Caco-2 (cell line): ENCODE results near the gene AMOTL2. TPM values are rescaled to one million over a fixed set of nuclear protein-coding genes. Genes with fewer than 3 reads are reported as not detected.

Source experiments
- BruUV-seq: library from RNA; stranded (reverse); fragments of 400-500 nt; replicated peaks from 2 replicates; lab custom pipeline; 2021; lab: Mats Ljungman, UMichigan
- CTCF ChIA-PET: fragments of 300-600 bp; sonication (Branson Sonifier 250); formaldehyde crosslinking; loops from one replicate; lab custom pipeline; 2022; ENCODE audit warnings: antibody characterized with exemption; lab: Charles Lee
- POLR2A ChIA-PET: fragments of 300-600 bp; sonication (Branson Sonifier 250); formaldehyde crosslinking; loops from one replicate; lab custom pipeline; 2022; ENCODE audit warnings: antibody characterized with exemption; lab: Charles Lee
- DNase-seq, 2 experiments: peaks; one replicate each; pipeline versions ENCODE4 v3.0.0 to v3.0.0-alpha.2; 2020 to 2022
- H3K27me3 ChIP-seq: replicated peaks from 2 replicates; pipeline ENCODE4 v1.6.0; 2011; ENCODE audit warnings: low read length; ENCODE audit not compliant: control insufficient read depth, insufficient read depth
- H3K36me3 ChIP-seq: 2 replicates; pipeline ENCODE4 v1.5.1; 2011; ENCODE audit warnings: low read length; ENCODE audit not compliant: control insufficient read depth, insufficient read depth
- H3K4me1 ChIP-seq: fragments of 250-450 bp; sonication (Bioruptor Pico); 2 replicates; pipeline ENCODE4 v1.5.1; 2020; ENCODE audit warnings: mild to moderate bottlenecking
- H3K4me3 ChIP-seq: 2 replicates; pipeline ENCODE4 v1.5.1; 2011; ENCODE audit warnings: low read depth, mild to moderate bottlenecking, control low read depth, low read length
- H3K9me3 ChIP-seq: fragments of 250-450 bp; sonication (Bioruptor Pico); 2 replicates; pipeline ENCODE4 v1.5.1; 2020; ENCODE audit warnings: mild to moderate bottlenecking, moderate library complexity
- H3K27ac Mint-ChIP-seq: one replicate; pipeline ENCODE4 v1.8.0; 2022; ENCODE audit warnings: mixed read lengths; ENCODE audit not compliant: unreplicated experiment
- H3K27me3 Mint-ChIP-seq: one replicate; pipeline ENCODE4 v1.8.0; 2022; ENCODE audit warnings: mixed read lengths; ENCODE audit not compliant: insufficient read depth, unreplicated experiment
- H3K36me3 Mint-ChIP-seq: one replicate; pipeline ENCODE4 v1.8.0; 2022; ENCODE audit warnings: mild to moderate bottlenecking, mixed read lengths; ENCODE audit not compliant: insufficient read depth, unreplicated experiment
- H3K4me1 Mint-ChIP-seq: one replicate; pipeline ENCODE4 v1.8.0; 2022; ENCODE audit warnings: low read depth, mixed read lengths; ENCODE audit not compliant: unreplicated experiment
- H3K4me3 Mint-ChIP-seq: one replicate; pipeline ENCODE4 v1.8.0; 2022; ENCODE audit warnings: mild to moderate bottlenecking, moderate library complexity, mixed read lengths; ENCODE audit not compliant: unreplicated experiment
- H3K9me3 Mint-ChIP-seq: one replicate; pipeline ENCODE4 v1.8.0; 2022; ENCODE audit warnings: mixed read lengths; ENCODE audit not compliant: unreplicated experiment
- CTCF ChIP-seq, 2 experiments: fragments of 200-600 bp in 1 of 2; IDR thresholded peaks; 1 replicate in 1 of 2; 2 replicates in 1 of 2; pipeline versions ENCODE4 v1.5.1 to v1.8.0; 2011 to 2022; ENCODE audit warnings: antibody characterized with exemption in 1 of 2, control low read depth in 1 of 2, inconsistent platforms in 1 of 2, low read depth in 1 of 2, low read length in 1 of 2, mild to moderate bottlenecking in 1 of 2, moderate library complexity in 1 of 2; ENCODE audit not compliant: insufficient read depth in 1 of 2, severe bottlenecking in 1 of 2, unreplicated experiment in 1 of 2
- intact Hi-C: fragments of 100-400 bp; cut with micrococcal nuclease; formaldehyde crosslinking; loops from one replicate; pipeline ENCODE4 v1.10.0; 2022; ENCODE audit not compliant: unreplicated experiment
- total RNA-seq: library from RNA; stranded (reverse); gene quantifications from 2 replicates; pipeline ENCODE4 v1.2.3, GENCODE V29; 2022

The AMOTL2 gene
- total RNA-seq, 1 experiment from 2014 or later, result 271 TPM

- TF ChIP-seq CTCF (IDR thresholded peaks at IDR 0.05; ENCODE audit: insufficient read depth in 1 of 2, low read depth in 1 of 2, low read length in 1 of 2, severe bottlenecking in 1 of 2, unreplicated experiment in 1 of 2), result no peak
- no peaks in the 10 kb centered on the region for H3K9me3 Mint-ChIP-seq
- H3K36me3 Mint-ChIP-seq, result peaks cover 22% of the 10 kb centered on the region
- POLR2A ChIA-PET, result interaction anchor here (0.6 kb wide), 2 partner anchors 26 to 31 kb away, joined by 3 read pairs; no protein-coding TSS in a partner anchor
- Histone ChIP-seq H3K9me3 (no peaks in the 10 kb centered on the region), H3K4me3 (no peak overlapping the region), H3K27me3 (no peaks in the 10 kb centered on the region), H3K4me1 (peaks cover 62% of the 10 kb centered on the region), H3K36me3 (no peaks in the 10 kb centered on the region)
- no TSS peak for BruUV-seq
- H3K27ac Mint-ChIP-seq, result peak overlapping the region; percentile 95
- intact Hi-C loops, result no loop called here
- no peaks in the 10 kb centered on the region for H3K27me3 Mint-ChIP-seq
- peaks cover 59% of the 10 kb centered on the region for H3K4me1 Mint-ChIP-seq
- CTCF ChIA-PET, result no interaction called here
- H3K4me3 Mint-ChIP-seq, result no peak overlapping the region
- DNase-seq, result peak in 1 of 2 experiments; percentile 32
Observed at GRCh38 chr3:134325706-134326105, 48.5 kb downstream of the AMOTL2 start.

- no peak for TF ChIP-seq CTCF (IDR thresholded peaks at IDR 0.05; ENCODE audit: insufficient read depth in 1 of 2, low read depth in 1 of 2, low read length in 1 of 2, severe bottlenecking in 1 of 2, unreplicated experiment in 1 of 2)
- Histone ChIP-seq H3K36me3 (no peaks in the 10 kb centered on the region), H3K4me1 (peaks cover 57% of the 10 kb centered on the region), H3K4me3 (no peak overlapping the region), H3K9me3 (no peaks in the 10 kb centered on the region), H3K27me3 (no peaks in the 10 kb centered on the region)
- no peaks in the 10 kb centered on the region for H3K9me3 Mint-ChIP-seq
- DNase-seq, result peak in 1 of 2 experiments; percentile 12
- no TSS peak for BruUV-seq
- peaks cover 18% of the 10 kb centered on the region for H3K36me3 Mint-ChIP-seq
- H3K4me1 Mint-ChIP-seq, result peaks cover 54% of the 10 kb centered on the region
- CTCF ChIA-PET, result no interaction called here
- H3K27me3 Mint-ChIP-seq, result no peaks in the 10 kb centered on the region
- intact Hi-C loops, result no loop called here
- H3K27ac Mint-ChIP-seq, result peak overlapping the region; percentile 95
- H3K4me3 Mint-ChIP-seq, result no peak overlapping the region
- POLR2A ChIA-PET, result interaction anchor here (0.6 kb wide), 2 partner anchors 26 to 31 kb away, joined by 3 read pairs; no protein-coding TSS in a partner anchor
Observed at GRCh38 chr3:134325061-134325705, 49.1 kb downstream of the AMOTL2 start.

- H3K4me3 ChIP-seq, result no peak overlapping the region
- BruUV-seq, result no TSS peak
- DNase-seq, result peak in 1 of 2 experiments; percentile 26
- H3K27me3 Mint-ChIP-seq, result no peaks in the 10 kb centered on the region
- H3K4me3 Mint-ChIP-seq, result no peak overlapping the region
- no peaks in the 10 kb centered on the region for H3K36me3 ChIP-seq
- peaks cover 48% of the 10 kb centered on the region for H3K4me1 ChIP-seq
- no peaks in the 10 kb centered on the region for H3K27me3 ChIP-seq
- H3K9me3 ChIP-seq, result no peaks in the 10 kb centered on the region
- intact Hi-C loops, result no loop called here
- ChIA-PET POLR2A (no interaction called here), CTCF (no interaction called here)
- H3K4me1 Mint-ChIP-seq, result peaks cover 44% of the 10 kb centered on the region
- H3K27ac Mint-ChIP-seq, result peak overlapping the region; percentile 95
- TF ChIP-seq CTCF (IDR thresholded peaks at IDR 0.05; ENCODE audit: insufficient read depth in 1 of 2, low read depth in 1 of 2, low read length in 1 of 2, severe bottlenecking in 1 of 2, unreplicated experiment in 1 of 2), result no peak
- H3K9me3 Mint-ChIP-seq, result no peaks in the 10 kb centered on the region
- peaks cover 9% of the 10 kb centered on the region for H3K36me3 Mint-ChIP-seq
Observed at GRCh38 chr3:134323966-134324962, 50.0 kb downstream of the AMOTL2 start.
